A549 (cell line): ENCODE results near the gene TNFAIP3.

Source experiments
- CBX8 ChIP-seq: fragments of 200-600 bp; sonication (generic); IDR thresholded peaks from 2 replicates; pipeline ENCODE4 v1.6.1; 2016
- CTCF ChIP-seq: fragments of >200 bp; sonication (Bioruptor Twin); formaldehyde crosslinking; IDR thresholded peaks from 3 replicates; pipeline ENCODE4 v1.5.1; 2016
- EHMT2 ChIP-seq: fragments of 200-600 bp; sonication (generic); IDR thresholded peaks from 2 replicates; pipeline ENCODE4 v1.6.1; 2016; ENCODE audit warnings: antibody characterized with exemption, low read depth, mild to moderate bottlenecking, moderate library complexity
- EP300 ChIP-seq, 2 experiments: fragments of >200 bp; sonication (Bioruptor Twin); formaldehyde crosslinking; IDR thresholded peaks; 2 replicates in 1 of 2; 3 replicates in 1 of 2; pipeline ENCODE4 v1.6.1; 2016 to 2017
- ESRRA ChIP-seq: fragments of 150-350 bp; IDR thresholded peaks from 2 replicates; pipeline ENCODE4 v1.6.1; 2014; ENCODE audit warnings: mild to moderate bottlenecking, low read length, borderline replicate concordance
- MAZ ChIP-seq: fragments of 150-350 bp; IDR thresholded peaks from 2 replicates; pipeline ENCODE4 v1.6.1; 2014; ENCODE audit warnings: antibody characterized with exemption, low read depth, low read length, borderline replicate concordance
- MYC ChIP-seq: IDR thresholded peaks from 2 replicates; pipeline ENCODE4 v1.6.1; 2012; ENCODE audit warnings: mild to moderate bottlenecking, inconsistent platforms, low read length, improper control_type of control experiment, borderline replicate concordance
- PBX3 ChIP-seq: IDR thresholded peaks from 2 replicates; pipeline ENCODE4 v1.6.1; 2012
- POLR2A ChIP-seq: IDR thresholded peaks from 2 replicates; pipeline ENCODE4 v1.6.1; 2012; ENCODE audit warnings: mild to moderate bottlenecking, low read length
- RCOR1 ChIP-seq: fragments of 150-350 bp; IDR thresholded peaks from 2 replicates; pipeline ENCODE4 v1.6.1; 2014; ENCODE audit warnings: antibody characterized with exemption, low read length, low read depth
- RFX5 ChIP-seq: fragments of 450-650 bp; IDR thresholded peaks from 2 replicates; pipeline ENCODE4 v1.7.1; 2014; ENCODE audit warnings: antibody characterized with exemption, mild to moderate bottlenecking, moderate library complexity
- SMC3 ChIP-seq: fragments of >200 bp; sonication (Bioruptor Twin); formaldehyde crosslinking; IDR thresholded peaks from 3 replicates; pipeline ENCODE4 v1.6.1; 2018; ENCODE audit warnings: inconsistent platforms
- USF2 ChIP-seq: fragments of 450-650 bp; IDR thresholded peaks from 2 replicates; pipeline ENCODE4 v1.6.1; 2014; ENCODE audit warnings: antibody characterized with exemption

GRCh38 chr6:137917551-137918325 lies 50.7 kb downstream of the TNFAIP3 start:
- TF ChIP-seq SMC3 (no peak), PBX3 (no peak), USF2 (no peak), CTCF (no peak), RCOR1 (no peak), MYC (no peak), MAZ (no peak), ESRRA (no peak), EP300 (IDR thresholded peaks at IDR 0.05) (no peak), CBX8 (no peak), RFX5 (no peak), EHMT2 (no peak), POLR2A (no peak)
